Activated T-helper 1 cell treated with anti-CD3 and anti-CD28 coated beads, Interleukin-2, amount 50 U/mL, for 16 hours (primary cell): ENCODE measurements around the gene BBIP1.

Experiments used
- DNase-seq, 2 donors: peaks; one replicate each; pipeline ENCODE4 v3.0.0-alpha.2; 2020; ENCODE audit warnings: low read depth in 1 of 2, low spot score in 1 of 2

The BBIP1 gene

GRCh38 chr10:110863956-110864355, 55.0 kb downstream of the BBIP1 start:
- no peak for DNase-seq

GRCh38 chr10:110863361-110863760, 55.6 kb downstream of the BBIP1 start:
- DNase-seq: no peak

DNA sequence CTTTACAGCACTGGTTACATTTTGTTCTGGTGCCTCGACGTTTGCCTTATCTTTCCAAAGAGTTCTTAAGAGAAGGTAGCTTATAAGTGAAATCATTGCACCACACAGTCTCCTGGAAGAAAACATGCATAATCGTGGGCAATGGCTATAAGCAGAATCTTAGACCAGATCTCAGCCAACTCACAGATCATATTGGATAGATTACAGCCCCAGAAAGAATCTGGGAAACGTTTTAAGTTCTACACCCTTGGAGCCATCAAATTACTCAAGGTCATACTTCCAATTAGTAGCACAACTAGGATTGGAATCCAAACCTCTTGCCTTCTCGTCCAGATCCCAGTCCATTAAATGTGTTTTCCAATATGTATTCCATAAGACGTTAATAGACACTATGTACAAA, 56.0 kb downstream of the BBIP1 start:
- no peak for DNase-seq

GRCh38 chr10:110861930-110862649, 56.9 kb downstream of the BBIP1 start:
- no peak for DNase-seq

GRCh38 chr10:110861476-110861875, 57.5 kb downstream of the BBIP1 start:
- DNase-seq: no peak

DNA sequence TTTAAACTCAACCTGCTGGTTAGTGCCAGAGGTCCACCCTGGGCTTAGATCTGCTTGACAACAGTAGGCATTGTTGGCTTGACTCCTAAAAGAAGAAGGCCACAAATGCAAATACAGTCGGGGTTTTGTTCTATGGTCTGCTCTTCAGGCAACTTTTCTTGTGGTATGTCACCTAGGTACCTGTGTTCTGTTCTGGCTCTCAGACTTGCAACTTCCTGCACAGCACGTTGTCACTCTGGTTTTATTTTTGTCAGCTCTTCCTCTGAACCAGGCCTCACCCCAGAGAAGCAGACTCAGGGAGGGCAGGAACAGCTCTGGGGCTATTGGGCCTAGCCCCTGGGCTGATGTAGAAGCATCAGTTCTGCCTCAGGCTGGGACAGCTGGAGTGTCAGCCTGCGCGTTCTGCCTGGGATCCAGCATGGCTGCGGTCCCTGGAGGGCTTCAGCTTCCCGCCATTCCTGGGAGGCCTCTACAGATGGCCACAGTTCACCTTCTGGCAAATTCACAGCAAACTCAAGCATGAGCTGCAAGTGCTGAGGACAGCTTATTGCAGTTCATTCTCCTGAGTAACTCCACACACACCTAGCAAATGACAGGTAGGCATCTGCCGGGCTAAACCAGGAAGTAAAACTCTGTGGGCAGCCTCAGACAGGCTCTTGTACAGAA, 58.3 kb downstream of the BBIP1 start:
- DNase-seq: no peak

- DNase-seq: no peak
Observed at GRCh38 chr10:110859973-110860376, 59.0 kb downstream of the BBIP1 start.

- DNase-seq: no peak
Observed at GRCh38 chr10:110859206-110859972, 59.6 kb downstream of the BBIP1 start.

- DNase-seq: no peak
Observed at GRCh38 chr10:110858297-110858934, 60.6 kb downstream of the BBIP1 start.

DNA sequence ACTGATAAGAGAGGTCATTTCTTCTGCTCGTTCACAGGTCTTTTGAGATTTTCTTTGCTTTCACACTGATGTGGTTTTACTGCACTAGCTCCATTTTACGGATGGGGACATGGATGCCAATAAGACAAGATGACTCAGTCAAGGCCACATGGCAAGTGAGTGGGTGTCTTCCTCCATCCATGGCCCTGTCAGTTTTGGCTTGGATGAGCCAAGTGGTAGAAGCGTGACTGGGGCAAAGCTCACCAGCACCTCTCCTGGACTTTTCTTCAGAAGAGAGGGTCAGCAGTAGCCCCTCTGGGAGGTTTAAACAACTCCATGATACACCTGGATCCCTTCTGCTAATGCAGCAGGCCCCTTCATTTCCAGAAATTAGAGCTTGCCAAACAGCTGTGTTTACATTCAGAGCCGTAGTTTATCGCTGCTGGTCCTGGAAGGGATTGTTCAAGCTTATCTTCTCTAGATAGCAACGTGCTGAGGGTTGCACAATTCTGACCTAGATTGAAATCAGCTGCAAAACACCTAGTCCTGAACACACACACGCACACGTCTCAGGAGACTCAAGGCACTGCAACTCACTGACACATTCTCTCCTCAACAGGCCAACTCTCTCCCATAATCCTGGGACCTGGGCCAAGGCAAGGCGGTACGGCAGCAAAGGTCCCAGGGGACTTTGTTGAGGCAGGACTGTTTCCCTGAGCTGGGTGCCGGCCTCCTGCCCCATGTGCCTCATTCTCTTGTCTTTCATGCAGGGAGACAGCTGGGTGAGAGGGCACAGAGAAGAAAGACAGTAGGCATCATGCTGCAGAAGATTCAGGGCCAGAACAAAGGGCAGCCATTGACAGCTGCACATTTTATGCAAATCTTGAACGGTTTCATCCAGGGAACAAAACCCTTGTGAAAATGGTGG, 61.5 kb downstream of the BBIP1 start:
- no peak for DNase-seq

DNA sequence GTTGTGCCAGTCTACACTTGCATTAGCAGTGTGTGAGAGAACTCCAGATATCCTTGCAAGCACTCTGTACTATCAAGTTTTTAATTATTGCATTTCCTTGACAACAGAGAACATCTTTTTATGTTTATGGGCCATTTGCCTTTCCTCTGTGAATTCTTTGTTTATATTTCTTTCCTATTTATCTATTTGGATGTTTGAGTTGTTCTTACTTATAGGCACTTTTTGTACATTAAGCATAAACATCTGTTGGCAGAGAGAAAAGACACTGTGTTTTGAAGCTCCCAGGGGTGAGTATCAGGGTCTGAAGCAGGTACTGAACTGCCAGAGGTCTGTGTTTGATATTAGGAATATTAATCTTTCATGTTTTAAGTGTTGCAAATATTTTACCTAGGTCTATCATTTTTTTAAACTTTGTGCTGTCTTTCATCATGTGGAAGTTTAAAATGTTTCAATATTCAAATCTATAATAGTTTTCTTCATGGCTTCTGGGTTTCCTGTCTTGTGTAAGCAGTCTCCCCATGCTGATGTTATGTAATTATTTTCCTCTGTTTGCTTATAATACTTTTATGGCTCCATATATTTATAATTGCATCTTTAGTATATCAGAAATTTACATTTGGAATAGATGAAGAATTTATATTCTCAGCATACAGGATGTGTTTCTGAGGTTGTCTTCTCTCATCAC, 64.9 kb downstream of the BBIP1 start:
- no peak for DNase-seq

GRCh38 chr10:110852947-110853346, 66.0 kb downstream of the BBIP1 start:
- no peak for DNase-seq

- DNase-seq: no peak
Observed at GRCh38 chr10:110852255-110852896, 66.6 kb downstream of the BBIP1 start.

DNA sequence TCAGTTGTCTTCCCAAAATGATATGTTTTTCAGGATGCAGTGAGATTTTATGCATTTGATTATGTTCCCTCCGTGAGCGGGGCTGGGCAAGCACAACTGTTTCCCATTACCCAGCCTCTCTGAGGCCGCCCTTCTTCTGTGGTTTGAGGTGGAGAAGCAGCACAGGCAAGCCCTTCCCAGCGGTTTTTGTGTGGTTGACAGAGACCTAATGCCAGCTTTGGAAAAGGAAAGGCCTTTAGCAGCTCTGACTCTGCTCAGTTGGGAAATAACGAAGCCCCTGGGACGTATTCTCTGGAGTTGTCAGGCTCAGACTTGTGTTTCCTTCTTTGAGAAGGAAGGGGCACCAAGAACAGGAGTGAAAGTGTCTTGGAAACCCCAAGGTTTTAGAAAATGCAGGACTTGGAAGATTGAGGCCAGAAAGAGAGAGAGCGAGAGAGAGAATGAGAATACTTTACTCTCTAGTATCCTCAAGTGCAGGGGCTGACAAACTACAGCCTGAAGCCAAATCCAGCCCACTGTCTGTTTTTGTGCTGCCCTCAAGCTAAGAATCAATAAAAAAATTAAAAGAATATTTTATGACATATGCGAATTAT, 67.9 kb downstream of the BBIP1 start:
- no peak for DNase-seq

- no peak for DNase-seq
Observed at GRCh38 chr10:110850099-110850498, 68.9 kb downstream of the BBIP1 start.
